HepG2 (cell line): ENCODE data around the gene PRKCE. TPM values are rescaled to one million over a fixed set of nuclear protein-coding genes. Genes with fewer than 3 reads are reported as not detected.

Experiments
- ATAC-seq: fragments of 200-7000 bp; cut with Tn5 transposase; 3 replicates; pipeline ENCODE4 v1.9.1; 2020; ENCODE audit warnings: mild to moderate bottlenecking, moderate library complexity
- BruUV-seq: library from RNA; stranded (reverse); fragments of 400-500 nt; replicated peaks from 2 replicates; lab custom pipeline; 2021; lab: Mats Ljungman, UMichigan
- CTCF ChIA-PET: fragments of 300-600 bp; formaldehyde crosslinking; extraction: SDS; loops from one replicate; lab custom pipeline; 2021; ENCODE audit warnings: low total read pairs, inconsistent platforms, low intra/inter-chr PET ratio; lab: Yijun Ruan, JAX
- POLR2A ChIA-PET: fragments of 350-600 bp; sonication (Branson Sonifier 250); formaldehyde crosslinking; loops from one replicate; lab custom pipeline; 2020; ENCODE audit warnings: antibody characterized with exemption, inconsistent platforms; lab: Yijun Ruan, JAX
- DNase-seq: peaks from one replicate; pipeline ENCODE4 v3.0.0-alpha.2; 2015; ENCODE audit warnings: low spot score
- FAIRE-seq: peaks from 3 replicates; lab custom pipeline; 2011; peaks lifted over from hg19 to GRCh38; lab: Jason Lieb, UNC
- H2AFZ ChIP-seq: one replicate; pipeline ENCODE4 v1.6.1; 2011; ENCODE audit warnings: low read length, inconsistent platforms
- H3K27ac ChIP-seq: fragments of 300-600 bp; 3 replicates; pipeline ENCODE4 v1.8.0; 2011; ENCODE audit warnings: mixed run types, mild to moderate bottlenecking, mixed read lengths, low read length, inconsistent platforms; ENCODE audit not compliant: insufficient read depth; ENCODE audit errors: extremely low read length
- H3K27me3 ChIP-seq, 2 experiments: fragments of 200-600 bp in 1 of 2; 2 replicates in 1 of 2; 3 replicates in 1 of 2; pipeline versions ENCODE4 v1.6.0 to v1.8.0; 2011; ENCODE audit warnings: low read length in 2 of 2, mild to moderate bottlenecking in 2 of 2, moderate library complexity in 2 of 2, inconsistent platforms in 1 of 2; ENCODE audit not compliant: insufficient read depth in 2 of 2, control insufficient read depth in 1 of 2
- H3K36me3 ChIP-seq, 2 experiments: fragments of 200-600 bp in 1 of 2; replicated peaks in 1 of 2; 2 replicates in 1 of 2; 3 replicates in 1 of 2; pipeline versions ENCODE4 v1.5.1 to v1.8.0; 2011; ENCODE audit warnings: low read length in 2 of 2, inconsistent platforms in 1 of 2; ENCODE audit not compliant: insufficient read depth in 2 of 2, control insufficient read depth in 1 of 2
- H3K4me1 ChIP-seq: 2 replicates; pipeline ENCODE4 v1.5.1; 2012; ENCODE audit warnings: low read length, inconsistent platforms; ENCODE audit not compliant: insufficient read depth
- H3K4me2 ChIP-seq: 2 replicates; pipeline ENCODE4 v1.6.0; 2011; ENCODE audit warnings: low read depth, low read length, inconsistent platforms
- H3K4me3 ChIP-seq, 3 experiments: fragments of 200-600 bp in 1 of 3; sonication (generic), shearing (Covaris generic) in 1 of 3; replicated peaks in 1 of 3; 2 replicates each; pipeline ENCODE4 v1.5.1; 2011 to 2016; ENCODE audit warnings: low read length in 3 of 3, inconsistent platforms in 2 of 3, low read depth in 2 of 3, mild to moderate bottlenecking in 2 of 3, control low read depth in 1 of 3, mixed read lengths in 1 of 3; ENCODE audit not compliant: insufficient read depth in 1 of 3
- H3K79me2 ChIP-seq: one replicate; pipeline ENCODE4 v1.6.1; 2011; ENCODE audit warnings: low read length, inconsistent platforms; ENCODE audit not compliant: insufficient read depth
- H3K9ac ChIP-seq: 2 replicates; pipeline ENCODE4 v1.6.0; 2011; ENCODE audit warnings: mild to moderate bottlenecking, low read depth, low read length, inconsistent platforms; ENCODE audit not compliant: insufficient read depth
- H3K9me3 ChIP-seq: 2 replicates; pipeline ENCODE4 v1.5.1; 2012; ENCODE audit warnings: mild to moderate bottlenecking, low read length
- H4K20me1 ChIP-seq: 2 replicates; pipeline ENCODE4 v1.6.0; 2011; ENCODE audit warnings: inconsistent platforms, mild to moderate bottlenecking, low read length, moderate library complexity; ENCODE audit not compliant: insufficient read depth
- JARID2 ChIP-seq: sonication (generic); formaldehyde crosslinking; IDR thresholded peaks from 2 replicates; pipeline ENCODE4 v1.8.1; 2023; ENCODE audit warnings: missing genetic modification reagents, inconsistent platforms; ENCODE audit not compliant: insufficient replicate concordance
- NFAT5 ChIP-seq: sonication (generic); formaldehyde crosslinking; IDR thresholded peaks from 2 replicates; pipeline ENCODE4 v1.4.0; 2020; ENCODE audit warnings: missing genetic modification reagents
- ZNF20 ChIP-seq: sonication (generic); formaldehyde crosslinking; IDR thresholded peaks from 2 replicates; pipeline ENCODE4 v1.4.0; 2020; ENCODE audit warnings: mild to moderate bottlenecking, moderate library complexity, missing genetic modification reagents
- ZNF563 ChIP-seq: sonication (generic); formaldehyde crosslinking; IDR thresholded peaks from 2 replicates; pipeline ENCODE4 v1.8.0; 2022; ENCODE audit warnings: mild to moderate bottlenecking, moderate library complexity, missing genetic modification reagents
- WGBS: methylation state at CpG from one replicate; pipeline ENCODE4 v1.1.6; 2017; ENCODE audit warnings: low lambda C conversion rate; 5-methylcytosine and 5-hydroxymethylcytosine counted together
- in situ Hi-C: cut with HindIII; loops from 2 replicates; pipeline ENCODE4 v1.10.0; 2017; ENCODE audit warnings: low pct_unique_long_range_greater_than_20kb; ENCODE audit not compliant: extremely low pct_ligation_motif_present
- intact Hi-C: fragments of 100-400 bp; cut with micrococcal nuclease; formaldehyde crosslinking; loops from one replicate; pipeline ENCODE4 v1.10.0; 2022; ENCODE audit not compliant: unreplicated experiment
- polyA plus RNA-seq, 8 experiments: library from polyadenylated mRNA; depleted of rRNA in 3 of 8; stranded (reverse) in 7 of 8; unstranded in 1 of 8; fragments of >200 nt; fragmentation: Illumina TruSeq in 4 of 8; extraction: Trizol in 4 of 8; gene quantifications; 2 replicates each; pipeline versions ENCODE4 v1.2.1 to v1.2.3, GENCODE V29; 2011 to 2016; ENCODE audit warnings: low read depth in 4 of 8, missing spikeins in 1 of 8, mixed read lengths in 1 of 8; ENCODE audit not compliant: insufficient read depth in 1 of 8
- total RNA-seq, 5 experiments: library from RNA; depleted of rRNA; stranded (reverse); fragments of >200 nt; fragmentation: Illumina TruSeq; extraction: Trizol; gene quantifications; 2 replicates each; pipeline ENCODE4 v1.2.3, GENCODE V29; 2016; ENCODE audit warnings: low read depth in 1 of 5
- TF ChIP-seq, protein P1 (sequence below): sonication (generic); formaldehyde crosslinking; IDR thresholded peaks from 2 replicates; pipeline ENCODE4 v1.4.0; 2020; ENCODE audit warnings: missing genetic modification reagents
- TF ChIP-seq, protein P2 (sequence below): sonication (generic); formaldehyde crosslinking; IDR thresholded peaks from 2 replicates; pipeline ENCODE4 v1.5.1; 2020; ENCODE audit warnings: mild to moderate bottlenecking, missing genetic modification reagents, borderline replicate concordance

PRKCE gene
- total and polyA plus RNA-seq, 2 of the 13 experiments (the other 11 are each of a cell fraction or from before 2014, with no cell fraction given) = 1.0 to 3.9 TPM

DNA sequence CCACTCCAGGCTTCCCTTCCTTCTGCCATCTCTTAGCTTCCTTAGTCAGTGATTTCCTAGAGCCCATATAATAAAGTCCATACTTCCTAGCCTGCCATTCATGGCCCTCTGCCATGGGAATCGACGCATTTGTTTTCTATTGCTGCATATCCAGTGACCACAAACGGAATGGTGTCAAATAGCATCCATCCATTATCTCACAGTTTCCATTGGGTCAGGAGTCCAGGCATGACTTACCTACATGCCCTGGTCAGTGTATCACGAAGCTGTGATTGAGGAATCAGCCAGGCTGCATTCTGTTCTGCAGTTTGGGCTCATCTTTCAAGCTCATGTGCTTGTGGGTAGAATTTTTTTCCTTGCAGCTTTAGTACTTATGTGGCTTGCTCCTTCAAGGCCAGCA is 436.0 kb downstream of the PRKCE start:
- intact Hi-C loops (no loop called here), in situ Hi-C loops (no loop called here)
- H3K9ac ChIP-seq = no peak overlapping the region
- ChIA-PET CTCF (no interaction called here), POLR2A (no interaction called here)
- peaks cover 19% of the 10 kb centered on the region for H3K4me1 ChIP-seq
- no peaks in the 10 kb centered on the region for H3K27me3 ChIP-seq
- ATAC-seq (no peak), DNase-seq (no peak), FAIRE-seq (no peak)
- H2AFZ ChIP-seq = no peak overlapping the region
- H3K79me2 ChIP-seq = no peaks in the 10 kb centered on the region
- H4K20me1 ChIP-seq = no peaks in the 10 kb centered on the region
- H3K27ac ChIP-seq = no peak overlapping the region
- no peaks in the 10 kb centered on the region for H3K36me3 ChIP-seq
- no peak overlapping the region for H3K4me2 ChIP-seq
- BruUV-seq = no TSS peak
- 82% methylated on average over 4 of the region's 4 CpGs for WGBS
- H3K9me3 ChIP-seq = no peaks in the 10 kb centered on the region
- H3K4me3 ChIP-seq = no peak overlapping the region
- no peak for TF ChIP-seq ZNF563 (CRISPR knock-in tag)
- TF ChIP-seq, protein P1, sequence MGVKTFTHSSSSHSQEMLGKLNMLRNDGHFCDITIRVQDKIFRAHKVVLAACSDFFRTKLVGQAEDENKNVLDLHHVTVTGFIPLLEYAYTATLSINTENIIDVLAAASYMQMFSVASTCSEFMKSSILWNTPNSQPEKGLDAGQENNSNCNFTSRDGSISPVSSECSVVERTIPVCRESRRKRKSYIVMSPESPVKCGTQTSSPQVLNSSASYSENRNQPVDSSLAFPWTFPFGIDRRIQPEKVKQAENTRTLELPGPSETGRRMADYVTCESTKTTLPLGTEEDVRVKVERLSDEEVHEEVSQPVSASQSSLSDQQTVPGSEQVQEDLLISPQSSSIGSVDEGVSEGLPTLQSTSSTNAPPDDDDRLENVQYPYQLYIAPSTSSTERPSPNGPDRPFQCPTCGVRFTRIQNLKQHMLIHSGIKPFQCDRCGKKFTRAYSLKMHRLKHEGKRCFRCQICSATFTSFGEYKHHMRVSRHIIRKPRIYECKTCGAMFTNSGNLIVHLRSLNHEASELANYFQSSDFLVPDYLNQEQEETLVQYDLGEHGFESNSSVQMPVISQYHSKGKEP (CRISPR knock-in tag) = no peak
- TF ChIP-seq, protein P2, sequence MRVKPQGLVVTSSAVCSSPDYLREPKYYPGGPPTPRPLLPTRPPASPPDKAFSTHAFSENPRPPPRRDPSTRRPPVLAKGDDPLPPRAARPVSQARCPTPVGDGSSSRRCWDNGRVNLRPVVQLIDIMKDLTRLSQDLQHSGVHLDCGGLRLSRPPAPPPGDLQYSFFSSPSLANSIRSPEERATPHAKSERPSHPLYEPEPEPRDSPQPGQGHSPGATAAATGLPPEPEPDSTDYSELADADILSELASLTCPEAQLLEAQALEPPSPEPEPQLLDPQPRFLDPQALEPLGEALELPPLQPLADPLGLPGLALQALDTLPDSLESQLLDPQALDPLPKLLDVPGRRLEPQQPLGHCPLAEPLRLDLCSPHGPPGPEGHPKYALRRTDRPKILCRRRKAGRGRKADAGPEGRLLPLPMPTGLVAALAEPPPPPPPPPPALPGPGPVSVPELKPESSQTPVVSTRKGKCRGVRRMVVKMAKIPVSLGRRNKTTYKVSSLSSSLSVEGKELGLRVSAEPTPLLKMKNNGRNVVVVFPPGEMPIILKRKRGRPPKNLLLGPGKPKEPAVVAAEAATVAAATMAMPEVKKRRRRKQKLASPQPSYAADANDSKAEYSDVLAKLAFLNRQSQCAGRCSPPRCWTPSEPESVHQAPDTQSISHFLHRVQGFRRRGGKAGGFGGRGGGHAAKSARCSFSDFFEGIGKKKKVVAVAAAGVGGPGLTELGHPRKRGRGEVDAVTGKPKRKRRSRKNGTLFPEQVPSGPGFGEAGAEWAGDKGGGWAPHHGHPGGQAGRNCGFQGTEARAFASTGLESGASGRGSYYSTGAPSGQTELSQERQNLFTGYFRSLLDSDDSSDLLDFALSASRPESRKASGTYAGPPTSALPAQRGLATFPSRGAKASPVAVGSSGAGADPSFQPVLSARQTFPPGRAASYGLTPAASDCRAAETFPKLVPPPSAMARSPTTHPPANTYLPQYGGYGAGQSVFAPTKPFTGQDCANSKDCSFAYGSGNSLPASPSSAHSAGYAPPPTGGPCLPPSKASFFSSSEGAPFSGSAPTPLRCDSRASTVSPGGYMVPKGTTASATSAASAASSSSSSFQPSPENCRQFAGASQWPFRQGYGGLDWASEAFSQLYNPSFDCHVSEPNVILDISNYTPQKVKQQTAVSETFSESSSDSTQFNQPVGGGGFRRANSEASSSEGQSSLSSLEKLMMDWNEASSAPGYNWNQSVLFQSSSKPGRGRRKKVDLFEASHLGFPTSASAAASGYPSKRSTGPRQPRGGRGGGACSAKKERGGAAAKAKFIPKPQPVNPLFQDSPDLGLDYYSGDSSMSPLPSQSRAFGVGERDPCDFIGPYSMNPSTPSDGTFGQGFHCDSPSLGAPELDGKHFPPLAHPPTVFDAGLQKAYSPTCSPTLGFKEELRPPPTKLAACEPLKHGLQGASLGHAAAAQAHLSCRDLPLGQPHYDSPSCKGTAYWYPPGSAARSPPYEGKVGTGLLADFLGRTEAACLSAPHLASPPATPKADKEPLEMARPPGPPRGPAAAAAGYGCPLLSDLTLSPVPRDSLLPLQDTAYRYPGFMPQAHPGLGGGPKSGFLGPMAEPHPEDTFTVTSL (CRISPR knock-in tag) = no peak
- TF ChIP-seq JARID2 = no peak
- TF ChIP-seq ZNF20 (CRISPR knock-in tag) = no peak
- no peak for TF ChIP-seq NFAT5 (CRISPR knock-in tag)
